Effector memory CD8-positive, alpha-beta T cell (primary cell): ENCODE data around the gene FADS2.

ENCODE experiments used
- ATAC-seq: fragments of 150-1000 bp; cut with Tn5 transposase; replicated peaks from 2 replicates; pipeline ENCODE4 v1.10.0; 2021; ENCODE audit warnings: mild to moderate bottlenecking, moderate library complexity
- DNase-seq, 3 experiments: peaks; one replicate each; pipeline ENCODE4 v3.0.0; 2021
- H3K27ac Mint-ChIP-seq, 2 donors: one replicate each; pipeline ENCODE4 v1.8.0; 2022; ENCODE audit warnings: mild to moderate bottlenecking in 2 of 2, mixed read lengths in 2 of 2, moderate library complexity in 2 of 2
- H3K27me3 Mint-ChIP-seq, 2 donors: one replicate each; pipeline ENCODE4 v1.8.0; 2022; ENCODE audit warnings: mixed read lengths in 2 of 2
- H3K36me3 Mint-ChIP-seq: one replicate; pipeline ENCODE4 v1.8.0; 2022; ENCODE audit warnings: mild to moderate bottlenecking, moderate library complexity, mixed read lengths; ENCODE audit not compliant: insufficient read depth
- H3K4me1 Mint-ChIP-seq, 2 donors: one replicate each; pipeline ENCODE4 v1.8.0; 2022; ENCODE audit warnings: low read depth in 2 of 2, mixed read lengths in 2 of 2
- H3K4me3 Mint-ChIP-seq, 2 donors: one replicate each; pipeline ENCODE4 v1.8.0; 2022; ENCODE audit warnings: mild to moderate bottlenecking in 2 of 2, mixed read lengths in 2 of 2, moderate library complexity in 2 of 2
- H3K9me3 Mint-ChIP-seq, 2 donors: one replicate each; pipeline ENCODE4 v1.8.0; 2022; ENCODE audit warnings: mixed read lengths in 2 of 2

FADS2 gene

DNA sequence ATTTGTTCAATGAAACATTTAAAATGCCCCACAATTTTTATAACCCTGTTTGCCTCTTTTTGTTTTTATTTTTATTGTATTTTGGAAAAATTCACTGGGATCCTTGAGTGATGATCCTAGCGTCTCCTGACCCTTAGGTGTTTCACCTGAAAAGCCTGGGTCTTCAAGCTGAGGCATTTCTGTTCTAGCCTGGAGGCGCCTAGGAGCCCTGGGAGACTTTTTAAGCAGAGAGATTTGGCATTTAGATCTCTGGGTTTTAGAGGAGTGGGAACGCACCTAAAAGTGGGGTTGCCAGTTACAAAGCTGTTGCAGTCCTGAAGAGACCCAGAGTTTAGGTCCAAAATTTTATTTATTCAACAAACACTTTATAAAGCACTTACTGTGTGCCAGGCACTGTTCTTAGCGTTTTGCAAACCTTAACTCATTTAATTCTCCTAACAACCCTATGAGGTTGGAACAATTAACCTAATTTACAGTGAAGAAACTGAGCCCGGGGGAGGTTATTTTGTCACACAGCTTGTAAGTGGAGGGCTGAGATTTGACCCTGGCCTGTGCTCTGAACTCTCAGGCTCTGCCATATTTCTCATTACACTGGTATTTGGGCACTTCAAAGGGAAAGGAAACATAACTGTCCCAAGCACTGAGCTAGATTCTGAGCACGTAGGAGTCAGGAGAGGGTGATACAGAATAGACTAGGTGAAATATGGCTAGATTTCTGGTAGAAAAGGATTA lies 10.5 kb upstream of the FADS2 start:
- H3K27me3 Mint-ChIP-seq = no peaks in the 10 kb centered on the region
- H3K4me1 Mint-ChIP-seq = peaks cover 11 to 16% of the 10 kb centered on the region in 2 donors
- no peak for DNase-seq
- no peak for ATAC-seq
- peak overlapping the region in 1 of 2 donors; percentile 28 for H3K27ac Mint-ChIP-seq
- no peaks in the 10 kb centered on the region for H3K9me3 Mint-ChIP-seq
- H3K4me3 Mint-ChIP-seq = peak overlapping the region; percentile 88 to 95
- H3K36me3 Mint-ChIP-seq = peaks cover 8% of the 10 kb centered on the region

DNA sequence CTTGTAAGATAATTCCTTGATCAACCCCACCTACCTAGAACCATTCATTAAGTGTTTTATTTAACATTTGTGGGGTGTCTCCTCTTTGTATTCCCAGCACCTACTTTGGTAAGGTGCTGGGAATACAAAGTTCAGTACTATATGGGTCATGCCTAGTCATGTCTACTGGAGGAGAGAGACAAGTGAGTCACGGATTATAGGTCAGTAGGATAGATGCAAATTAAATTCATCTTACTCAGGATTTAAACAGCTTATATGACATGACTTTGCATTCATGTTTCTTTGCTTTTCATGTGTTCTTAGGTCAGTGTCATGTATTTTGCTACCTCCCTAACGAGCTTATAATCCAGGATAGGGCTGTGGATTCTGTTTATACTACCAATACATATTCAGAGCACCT lies 7.9 kb upstream of the FADS2 start:
- DNase-seq (no peak), ATAC-seq (no peak)
- H3K36me3 Mint-ChIP-seq = peaks cover 5% of the 10 kb centered on the region
- peaks cover 11% of the 10 kb centered on the region in 2 donors for H3K4me1 Mint-ChIP-seq
- H3K4me3 Mint-ChIP-seq = no peak overlapping the region
- no peaks in the 10 kb centered on the region for H3K27me3 Mint-ChIP-seq
- no peak overlapping the region for H3K27ac Mint-ChIP-seq
- no peaks in the 10 kb centered on the region for H3K9me3 Mint-ChIP-seq

GRCh38 chr11:61826930-61827570 lies 1.1 kb upstream of the FADS2 start:
- ATAC-seq = peak; percentile 1
- Mint-ChIP-seq H3K4me3 (peak overlapping the region; percentile 87 to 91), H3K4me1 (peaks cover 16 to 24% of the 10 kb centered on the region in 2 donors), H3K27me3 (peaks cover 4 to 7% of the 10 kb centered on the region in 2 donors), H3K9me3 (no peaks in the 10 kb centered on the region), H3K36me3 (no peaks in the 10 kb centered on the region), H3K27ac (peak overlapping the region; percentile 30 to 82)
- no peak for DNase-seq

GRCh38 chr11:61828379-61828628 lies 204 bp downstream of the FADS2 start:
- peaks cover 16 to 28% of the 10 kb centered on the region in 2 donors for H3K4me1 Mint-ChIP-seq
- DNase-seq = no peak
- peak overlapping the region; percentile 87 to 91 for H3K4me3 Mint-ChIP-seq
- no peaks in the 10 kb centered on the region for H3K36me3 Mint-ChIP-seq
- ATAC-seq = no peak
- H3K27ac Mint-ChIP-seq = peak overlapping the region; percentile 30 to 82
- H3K9me3 Mint-ChIP-seq = no peaks in the 10 kb centered on the region
- H3K27me3 Mint-ChIP-seq = peaks cover 4 to 7% of the 10 kb centered on the region in 2 donors

DNA sequence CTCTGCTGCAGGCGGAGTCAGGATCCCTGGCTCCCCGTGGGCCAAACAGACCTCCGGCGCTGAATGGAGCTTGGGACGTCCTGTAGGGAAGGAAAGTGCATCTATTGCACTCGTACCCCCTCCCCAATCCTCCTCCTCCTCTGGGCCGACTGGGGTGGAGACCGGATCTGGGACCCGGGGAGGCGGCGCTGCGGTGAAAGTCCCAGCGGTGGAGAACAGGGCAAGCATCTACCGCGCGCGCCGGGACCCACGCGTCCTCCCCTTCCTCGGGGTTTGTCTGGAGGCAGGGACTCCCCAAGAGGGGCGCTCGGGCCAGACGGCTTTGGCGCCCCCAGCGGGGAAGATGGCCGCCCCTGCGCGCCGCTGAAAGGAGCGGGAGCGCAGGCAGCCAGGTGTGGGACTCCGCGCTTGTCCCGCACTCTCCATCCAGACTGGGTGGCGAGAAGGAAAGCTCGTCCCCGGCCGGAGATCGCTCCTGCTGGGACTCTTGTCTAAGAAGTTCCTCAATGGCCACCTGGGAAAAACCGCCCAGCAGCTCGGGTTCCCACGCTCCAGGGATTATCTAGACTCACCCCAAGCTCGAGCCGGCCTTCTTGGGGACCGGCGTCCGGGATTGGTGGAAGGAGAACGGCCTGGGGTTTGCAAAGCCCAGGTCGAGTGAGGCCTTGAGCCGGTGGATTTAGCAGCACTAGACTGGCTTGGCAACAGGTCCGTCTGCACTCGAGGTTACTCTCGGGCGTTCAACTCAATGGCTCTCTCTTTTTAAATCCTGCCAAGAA lies 718 bp downstream of the FADS2 start:
- Mint-ChIP-seq H3K4me3 (peak overlapping the region; percentile 87 to 91), H3K9me3 (no peaks in the 10 kb centered on the region), H3K27me3 (peaks cover 4 to 7% of the 10 kb centered on the region in 2 donors), H3K4me1 (peaks cover 20 to 33% of the 10 kb centered on the region in 2 donors), H3K27ac (peak overlapping the region; percentile 30 to 82), H3K36me3 (no peaks in the 10 kb centered on the region)
- ATAC-seq (peak; percentile 42), DNase-seq (peak; percentile 16 to 30 (median 24))

GRCh38 chr11:61829806-61830205 lies 1.7 kb downstream of the FADS2 start:
- Mint-ChIP-seq H3K27me3 (peaks cover 4 to 7% of the 10 kb centered on the region in 2 donors), H3K4me3 (peak overlapping the region; percentile 87 to 91), H3K27ac (peak overlapping the region in 1 of 2 donors; percentile 30), H3K9me3 (no peaks in the 10 kb centered on the region), H3K36me3 (no peaks in the 10 kb centered on the region), H3K4me1 (peaks cover 30 to 43% of the 10 kb centered on the region in 2 donors)
- DNase-seq (no peak), ATAC-seq (no peak)

DNA sequence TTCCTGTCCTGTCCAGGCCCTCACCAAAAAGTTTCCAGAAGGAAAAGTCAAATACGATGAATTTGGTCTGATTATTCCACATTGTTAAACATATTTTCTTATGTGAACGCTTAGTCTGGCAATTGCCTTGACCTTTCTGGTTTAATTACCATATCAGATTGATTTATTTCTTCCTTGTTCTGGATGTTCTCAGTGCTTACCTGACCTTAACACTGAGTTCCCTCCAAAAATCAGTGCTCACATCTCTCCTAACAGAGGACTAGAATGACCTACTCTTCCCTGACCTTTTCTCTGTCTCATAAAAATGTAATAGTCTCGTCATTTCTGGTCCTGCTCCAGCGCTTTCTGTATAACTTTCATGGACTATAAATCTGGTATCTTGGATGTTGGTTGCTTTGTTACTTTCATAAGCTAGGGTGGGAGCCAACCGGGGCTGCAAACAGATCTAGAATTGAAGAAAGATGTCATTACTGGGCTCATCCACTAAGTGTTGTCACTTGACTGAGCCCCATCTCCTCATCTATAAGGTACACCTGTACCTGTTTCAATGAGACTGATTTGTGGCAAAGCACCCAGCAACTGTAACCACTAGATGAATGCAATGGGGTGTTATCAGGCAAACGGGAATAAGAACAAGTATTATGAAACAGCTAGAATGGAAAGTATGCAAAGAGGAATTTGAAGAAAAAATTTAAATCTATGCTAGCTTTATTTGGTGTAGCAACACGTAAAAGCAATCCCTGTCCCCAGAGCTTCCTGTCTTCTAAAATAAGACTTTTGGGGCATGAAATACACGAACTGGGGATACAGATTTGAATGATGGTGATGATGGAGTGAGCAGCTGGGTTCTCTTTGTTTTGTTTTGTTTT lies 2.4 kb downstream of the FADS2 start:
- DNase-seq (no peak), ATAC-seq (no peak)
- Mint-ChIP-seq H3K4me3 (peak overlapping the region; percentile 7 to 16), H3K4me1 (peaks cover 33 to 46% of the 10 kb centered on the region in 2 donors), H3K36me3 (no peaks in the 10 kb centered on the region), H3K9me3 (no peaks in the 10 kb centered on the region), H3K27me3 (peaks cover 4 to 7% of the 10 kb centered on the region in 2 donors), H3K27ac (peak overlapping the region in 1 of 2 donors; percentile 51)

- DNase-seq (no peak), ATAC-seq (no peak)
- no peaks in the 10 kb centered on the region for H3K36me3 Mint-ChIP-seq
- H3K4me1 Mint-ChIP-seq = peaks cover 33 to 50% of the 10 kb centered on the region in 2 donors
- peak overlapping the region; percentile 52 to 84 for H3K27ac Mint-ChIP-seq
- H3K4me3 Mint-ChIP-seq = no peak overlapping the region
- H3K9me3 Mint-ChIP-seq = no peaks in the 10 kb centered on the region
- no peaks in the 10 kb centered on the region for H3K27me3 Mint-ChIP-seq
These were observed 4.1 kb downstream of the FADS2 start for GRCh38 chr11:61832207-61832606.

- H3K4me1 Mint-ChIP-seq = peaks cover 33 to 49% of the 10 kb centered on the region in 2 donors
- H3K36me3 Mint-ChIP-seq = no peaks in the 10 kb centered on the region
- no peaks in the 10 kb centered on the region for H3K27me3 Mint-ChIP-seq
- ATAC-seq = no peak
- DNase-seq = no peak
- peak overlapping the region in 1 of 2 donors; percentile 84 for H3K27ac Mint-ChIP-seq
- no peak overlapping the region for H3K4me3 Mint-ChIP-seq
- no peaks in the 10 kb centered on the region for H3K9me3 Mint-ChIP-seq
These were observed 4.7 kb downstream of the FADS2 start for GRCh38 chr11:61832754-61833153.

- peak overlapping the region; percentile 53 to 64 for H3K4me3 Mint-ChIP-seq
- H3K36me3 Mint-ChIP-seq = no peaks in the 10 kb centered on the region
- H3K9me3 Mint-ChIP-seq = no peaks in the 10 kb centered on the region
- peak overlapping the region; percentile 91 to 95 for H3K27ac Mint-ChIP-seq
- peaks cover 26 to 45% of the 10 kb centered on the region in 2 donors for H3K4me1 Mint-ChIP-seq
- ATAC-seq = peak; percentile 14
- H3K27me3 Mint-ChIP-seq = no peaks in the 10 kb centered on the region
- peak in 1 of 3 experiments; percentile 12 for DNase-seq
These were observed 5.4 kb downstream of the FADS2 start for GRCh38 chr11:61833471-61833870.

- ATAC-seq = no peak
- peak overlapping the region; percentile 53 to 64 for H3K4me3 Mint-ChIP-seq
- DNase-seq = no peak
- H3K27ac Mint-ChIP-seq = peak overlapping the region; percentile 91 to 95
- H3K9me3 Mint-ChIP-seq = no peaks in the 10 kb centered on the region
- no peaks in the 10 kb centered on the region for H3K27me3 Mint-ChIP-seq
- H3K36me3 Mint-ChIP-seq = no peaks in the 10 kb centered on the region
- peaks cover 24 to 43% of the 10 kb centered on the region in 2 donors for H3K4me1 Mint-ChIP-seq
These were observed 5.8 kb downstream of the FADS2 start for GRCh38 chr11:61833926-61834277.

GRCh38 chr11:61834278-61835048 lies 6.4 kb downstream of the FADS2 start:
- H3K27me3 Mint-ChIP-seq = no peaks in the 10 kb centered on the region
- peak; percentile 49 to 61 (median 54) for DNase-seq
- peak; percentile 97 for ATAC-seq

More at GRCh38 chr11:61834278-61835048, 6.4 kb downstream of the FADS2 start:
- Mint-ChIP-seq H3K36me3 (no peaks in the 10 kb centered on the region), H3K27ac (peak overlapping the region; percentile 91 to 95), H3K4me3 (peak overlapping the region; percentile 53 to 64), H3K4me1 (peaks cover 20 to 38% of the 10 kb centered on the region in 2 donors), H3K9me3 (no peaks in the 10 kb centered on the region)
